Smooth muscle cell (in vitro differentiated cells): ENCODE results near the gene HNRNPUL1. TPM values are rescaled to one million over a fixed set of nuclear protein-coding genes. Genes with fewer than 3 reads are reported as not detected.
"Not testable (repeated sequence)": the region's sequence is repeated elsewhere in the genome, so short reads cannot be mapped to it uniquely, and the experiment has no call there.

Experiments used
- DNase-seq: peaks from one replicate; lab custom pipeline; 2025; ENCODE audit not compliant: unreplicated experiment; lab: John Stamatoyannopoulos, UW
- H2AFZ ChIP-seq: fragments of 200-600 bp; sonication (generic); 2 replicates; pipeline ENCODE4 v1.6.0; 2016; ENCODE audit warnings: antibody characterized with exemption, low read depth, mild to moderate bottlenecking
- H3F3A ChIP-seq: fragments of 200-600 bp; sonication (generic); 2 replicates; pipeline ENCODE4 v1.6.0; 2017; ENCODE audit warnings: antibody characterized with exemption, low read depth
- H3K27ac ChIP-seq: fragments of 200-600 bp; sonication (generic); 2 replicates; pipeline ENCODE4 v1.5.1; 2016; ENCODE audit warnings: low read depth, mild to moderate bottlenecking
- H3K27me3 ChIP-seq: fragments of 200-600 bp; sonication (generic); 2 replicates; pipeline ENCODE4 v1.6.1; 2016; ENCODE audit warnings: low read depth, mild to moderate bottlenecking
- H3K36me3 ChIP-seq: fragments of 200-600 bp; sonication (generic); 2 replicates; pipeline ENCODE4 v1.5.1; 2016; ENCODE audit warnings: low read depth
- H3K4me1 ChIP-seq: fragments of 200-600 bp; sonication (generic); 2 replicates; pipeline ENCODE4 v1.5.1; 2016; ENCODE audit warnings: low read depth
- H3K4me2 ChIP-seq: fragments of 200-600 bp; sonication (generic); 2 replicates; pipeline ENCODE4 v1.6.0; 2016; ENCODE audit warnings: mild to moderate bottlenecking
- H3K4me3 ChIP-seq: fragments of 200-600 bp; sonication (generic); 2 replicates; pipeline ENCODE4 v1.5.1; 2016; ENCODE audit warnings: mild to moderate bottlenecking
- H3K79me2 ChIP-seq: fragments of 200-600 bp; sonication (generic); 2 replicates; pipeline ENCODE4 v1.6.0; 2016; ENCODE audit warnings: low read depth, mild to moderate bottlenecking
- H3K9ac ChIP-seq: fragments of 200-600 bp; sonication (generic); 2 replicates; pipeline ENCODE4 v1.6.0; 2016; ENCODE audit warnings: low read depth
- H3K9me3 ChIP-seq: fragments of 200-600 bp; sonication (generic); replicated peaks from 2 replicates; pipeline ENCODE4 v1.5.1; 2016; ENCODE audit warnings: low read depth
- H4K20me1 ChIP-seq: fragments of 200-600 bp; sonication (generic); 2 replicates; pipeline ENCODE4 v1.6.0; 2016; ENCODE audit warnings: low read depth
- WGBS: methylation state at CpG from one replicate; pipeline ENCODE4 v1.1.7; 2016; ENCODE audit warnings: low lambda C conversion rate; 5-methylcytosine and 5-hydroxymethylcytosine counted together
- polyA plus RNA-seq: library from polyadenylated mRNA; unstranded; fragments of >200 nt; fragmentation: Nextera tagmentation; extraction: Ambion mirVana; gene quantifications from 2 replicates; pipeline ENCODE4 v1.2.1, GENCODE V29; 2016
- total RNA-seq: library from RNA; depleted of rRNA; stranded (reverse); fragments of >200 nt; gene quantifications from 2 replicates; pipeline ENCODE4 v1.2.3, GENCODE V29; 2014
- TF ChIP-seq, protein P1 (sequence below): fragments of 200-600 bp; sonication (generic); IDR thresholded peaks from 2 replicates; pipeline ENCODE4 v1.5.1; 2017; ENCODE audit warnings: borderline replicate concordance, mild to moderate bottlenecking, antibody characterized with exemption; ENCODE audit not compliant: insufficient read depth, poor library complexity, severe bottlenecking

Gene HNRNPUL1
- total and polyA plus RNA-seq, 2 experiments from 2014 or later, result 101 to 125 TPM

- H3K79me2 ChIP-seq, result peaks cover 3% of the 10 kb centered on the region
- no peaks in the 10 kb centered on the region for H3K36me3 ChIP-seq
- TF ChIP-seq, protein P1, sequence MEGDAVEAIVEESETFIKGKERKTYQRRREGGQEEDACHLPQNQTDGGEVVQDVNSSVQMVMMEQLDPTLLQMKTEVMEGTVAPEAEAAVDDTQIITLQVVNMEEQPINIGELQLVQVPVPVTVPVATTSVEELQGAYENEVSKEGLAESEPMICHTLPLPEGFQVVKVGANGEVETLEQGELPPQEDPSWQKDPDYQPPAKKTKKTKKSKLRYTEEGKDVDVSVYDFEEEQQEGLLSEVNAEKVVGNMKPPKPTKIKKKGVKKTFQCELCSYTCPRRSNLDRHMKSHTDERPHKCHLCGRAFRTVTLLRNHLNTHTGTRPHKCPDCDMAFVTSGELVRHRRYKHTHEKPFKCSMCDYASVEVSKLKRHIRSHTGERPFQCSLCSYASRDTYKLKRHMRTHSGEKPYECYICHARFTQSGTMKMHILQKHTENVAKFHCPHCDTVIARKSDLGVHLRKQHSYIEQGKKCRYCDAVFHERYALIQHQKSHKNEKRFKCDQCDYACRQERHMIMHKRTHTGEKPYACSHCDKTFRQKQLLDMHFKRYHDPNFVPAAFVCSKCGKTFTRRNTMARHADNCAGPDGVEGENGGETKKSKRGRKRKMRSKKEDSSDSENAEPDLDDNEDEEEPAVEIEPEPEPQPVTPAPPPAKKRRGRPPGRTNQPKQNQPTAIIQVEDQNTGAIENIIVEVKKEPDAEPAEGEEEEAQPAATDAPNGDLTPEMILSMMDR, result no peak
- H4K20me1 ChIP-seq, result no peaks in the 10 kb centered on the region
- H3K4me2 ChIP-seq, result peak overlapping the region; percentile 82
- peaks cover 18% of the 10 kb centered on the region for H3F3A ChIP-seq
- H3K4me1 ChIP-seq, result peaks cover 17% of the 10 kb centered on the region
- DNase-seq, result no peak
- 75% methylated on average over 9 of the region's 9 CpGs for WGBS
- H3K9me3 ChIP-seq, result no peaks in the 10 kb centered on the region
- peak overlapping the region; percentile 43 for H3K4me3 ChIP-seq
- H2AFZ ChIP-seq, result no peak overlapping the region
- peak overlapping the region; percentile 94 for H3K9ac ChIP-seq
- H3K27me3 ChIP-seq, result no peaks in the 10 kb centered on the region
- H3K27ac ChIP-seq, result peak overlapping the region; percentile 99
Observed at GRCh38 chr19:41226874-41227390, 37.2 kb upstream of the HNRNPUL1 start.

GRCh38 chr19:41228486-41228885, 35.7 kb upstream of the HNRNPUL1 start:
- peaks cover 11% of the 10 kb centered on the region for H3K4me1 ChIP-seq
- no peak overlapping the region for H3K4me2 ChIP-seq
- H3K4me3 ChIP-seq, result no peak overlapping the region
- H3K79me2 ChIP-seq, result peaks cover 3% of the 10 kb centered on the region
- no peak overlapping the region for H2AFZ ChIP-seq
- H3K9ac ChIP-seq, result no peak overlapping the region
- TF ChIP-seq, protein P1, result no peak
- H4K20me1 ChIP-seq, result no peaks in the 10 kb centered on the region
- WGBS, result 93% methylated on average over 3 of the region's 3 CpGs
- H3F3A ChIP-seq, result peaks cover 18% of the 10 kb centered on the region
- no peak overlapping the region for H3K27ac ChIP-seq
- no peaks in the 10 kb centered on the region for H3K27me3 ChIP-seq
- no peak for DNase-seq
- H3K36me3 ChIP-seq, result no peaks in the 10 kb centered on the region
- H3K9me3 ChIP-seq, result no peaks in the 10 kb centered on the region

DNA sequence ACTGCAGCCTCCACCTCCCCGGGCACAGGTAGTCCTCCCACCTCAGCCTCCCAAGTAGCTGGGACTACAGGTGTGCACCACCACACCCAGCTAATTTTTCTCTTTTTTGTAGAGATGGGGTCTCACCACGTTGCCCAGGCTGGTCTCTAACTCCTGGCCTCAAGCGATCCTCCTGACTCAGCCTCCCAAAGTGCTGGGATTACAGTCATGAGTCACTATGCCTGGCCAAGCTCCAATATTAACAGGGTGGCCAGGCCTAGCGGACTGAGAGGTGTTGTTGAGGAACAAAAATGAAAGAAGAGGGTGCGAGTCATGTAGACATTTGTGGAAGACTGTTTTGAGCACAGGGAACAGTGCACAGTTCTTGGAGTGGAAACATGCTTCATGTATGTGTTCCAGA, 34.8 kb upstream of the HNRNPUL1 start:
- H3K36me3 ChIP-seq, H3K27me3 ChIP-seq, H4K20me1 ChIP-seq, H3K4me2 ChIP-seq, H2AFZ ChIP-seq, H3K79me2 ChIP-seq, DNase-seq, H3K27ac ChIP-seq, H3K4me3 ChIP-seq, H3K9me3 ChIP-seq, H3K9ac ChIP-seq: not testable (repeated sequence)
- 91% methylated on average over 5 of the region's 5 CpGs for WGBS
- Histone ChIP-seq H3F3A (peaks cover 12% of the 10 kb centered on the region), H3K4me1 (peaks cover 11% of the 10 kb centered on the region)

GRCh38 chr19:41230067-41230857, 33.9 kb upstream of the HNRNPUL1 start:
- TF ChIP-seq, protein P1, result no peak
- no peaks in the 10 kb centered on the region for H4K20me1 ChIP-seq
- peaks cover 3% of the 10 kb centered on the region for H3K79me2 ChIP-seq
- peaks cover 3% of the 10 kb centered on the region for H3F3A ChIP-seq
- H3K27me3 ChIP-seq, result no peaks in the 10 kb centered on the region
- no peak overlapping the region for H3K4me3 ChIP-seq
- peaks cover 6% of the 10 kb centered on the region for H3K36me3 ChIP-seq
- H3K4me1 ChIP-seq, result peaks cover 9% of the 10 kb centered on the region
- H3K27ac ChIP-seq, result no peak overlapping the region
- 92% methylated on average over 3 of the region's 3 CpGs for WGBS
- no peak overlapping the region for H3K4me2 ChIP-seq
- no peak overlapping the region for H3K9ac ChIP-seq
- H3K9me3 ChIP-seq, result no peaks in the 10 kb centered on the region
- no peak for DNase-seq
- H2AFZ ChIP-seq, result no peak overlapping the region
